Amniotic stem cell (primary cell): ENCODE data around the gene CYP4F3.
"Not testable (repeated sequence)": the region's sequence is repeated elsewhere in the genome, so short reads cannot be mapped to it uniquely, and the experiment has no call there.

Experiments used
- DNase-seq: peaks from one replicate; lab custom pipeline; 2025; lab: John Stamatoyannopoulos, UW

The CYP4F3 gene

GRCh38 chr19:15629003-15629880, 11.5 kb upstream of the CYP4F3 start:
- DNase-seq, result no peak

GRCh38 chr19:15631817-15632216, 8.9 kb upstream of the CYP4F3 start:
- DNase-seq, result no peak

GRCh38 chr19:15633082-15633835, 7.4 kb upstream of the CYP4F3 start:
- DNase-seq, result no peak

DNA sequence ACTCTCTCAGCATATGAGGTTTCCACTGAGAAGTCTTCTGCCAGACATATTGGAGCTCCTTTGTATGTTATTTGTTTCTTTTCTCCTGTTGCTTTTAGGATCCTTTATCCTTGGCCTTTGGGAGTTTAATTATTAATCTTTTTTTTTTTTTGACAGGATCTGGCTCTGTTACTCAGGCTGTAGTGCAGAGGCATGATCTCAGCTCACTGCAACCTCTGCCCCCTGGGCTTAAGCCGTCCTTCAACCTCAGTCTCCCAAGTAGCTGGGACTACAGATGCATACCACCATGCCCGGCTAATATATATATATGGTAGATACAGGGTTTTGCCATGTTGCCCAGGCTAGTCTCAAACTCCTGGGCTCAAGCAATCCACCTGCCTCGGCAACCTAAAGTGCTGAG, 6.6 kb upstream of the CYP4F3 start:
- no peak for DNase-seq

- no peak for DNase-seq
These were observed 5.5 kb upstream of the CYP4F3 start for GRCh38 chr19:15635016-15635805.

DNA sequence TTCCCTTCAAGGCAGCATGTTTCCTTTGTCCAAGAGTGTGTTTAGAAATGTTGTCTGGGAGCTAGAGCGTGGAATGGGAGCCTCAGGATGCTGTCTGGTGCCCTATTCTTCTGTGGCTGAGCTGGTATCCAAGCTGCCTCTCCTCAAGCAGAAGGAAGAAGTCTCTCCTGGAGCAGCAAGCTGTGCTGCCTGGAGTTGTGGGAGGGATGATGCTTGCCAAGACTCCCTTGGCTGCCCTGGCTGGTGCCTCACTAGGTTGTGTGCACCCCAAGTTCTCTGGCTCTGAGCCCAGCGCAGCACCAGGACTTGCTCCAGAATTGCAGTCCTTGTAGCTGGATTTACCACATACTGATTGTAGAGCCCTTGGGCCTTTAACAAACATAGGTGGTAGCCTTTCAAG, 4.7 kb upstream of the CYP4F3 start:
- no peak for DNase-seq

GRCh38 chr19:15639596-15639995, 1.1 kb upstream of the CYP4F3 start:
- no peak for DNase-seq

GRCh38 chr19:15640904-15641597, 354 bp downstream of the CYP4F3 start:
- no peak for DNase-seq

DNA sequence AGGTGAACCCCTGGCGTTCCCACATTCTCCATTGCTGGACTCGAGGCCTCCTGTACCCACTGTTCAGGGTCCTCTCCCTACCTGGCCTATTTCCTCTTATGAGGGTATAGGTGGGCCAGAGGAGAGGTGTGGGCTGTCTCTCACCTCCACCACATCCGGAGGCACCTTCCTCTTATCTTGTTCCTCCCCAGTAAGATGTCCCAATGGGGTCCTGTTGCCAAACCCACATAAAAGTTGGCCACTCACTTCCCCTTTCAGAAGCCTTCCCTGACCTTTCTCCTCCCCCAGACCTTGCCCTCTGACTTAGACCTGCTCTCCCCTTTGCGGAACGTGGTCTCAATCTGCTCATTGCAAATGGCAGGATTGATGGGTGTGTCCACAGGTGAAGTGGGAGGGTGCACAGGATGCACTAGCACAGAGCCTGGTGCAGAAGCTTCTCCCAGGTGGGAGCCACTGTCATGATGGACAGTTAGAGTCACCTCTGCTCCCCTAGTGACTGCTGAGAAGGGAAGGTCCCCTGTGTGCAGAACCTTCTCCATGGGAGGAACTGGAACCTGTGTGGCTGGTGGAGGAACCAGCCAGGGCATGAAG, 1.3 kb downstream of the CYP4F3 start:
- DNase-seq, result no peak

DNA sequence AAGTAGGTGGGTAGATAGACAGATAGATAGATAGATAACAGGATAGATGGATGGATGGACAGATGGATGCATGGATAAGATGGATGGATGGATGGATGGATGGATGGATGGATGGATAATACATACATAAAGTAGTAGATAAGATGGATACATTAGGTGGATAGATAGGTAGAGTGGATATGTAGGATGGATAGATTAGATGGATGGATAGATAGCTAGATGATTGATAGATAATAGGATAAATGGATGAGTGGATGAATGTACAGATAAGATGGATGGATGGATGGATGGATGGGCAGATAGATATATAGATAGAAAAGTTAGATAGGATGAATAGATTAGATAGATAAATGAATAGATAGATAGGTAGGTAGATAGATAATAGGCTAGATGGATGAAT, 2.1 kb downstream of the CYP4F3 start:
- DNase-seq, result no peak

- no peak for DNase-seq
These were observed 2.7 kb downstream of the CYP4F3 start for GRCh38 chr19:15643387-15643786.

DNA sequence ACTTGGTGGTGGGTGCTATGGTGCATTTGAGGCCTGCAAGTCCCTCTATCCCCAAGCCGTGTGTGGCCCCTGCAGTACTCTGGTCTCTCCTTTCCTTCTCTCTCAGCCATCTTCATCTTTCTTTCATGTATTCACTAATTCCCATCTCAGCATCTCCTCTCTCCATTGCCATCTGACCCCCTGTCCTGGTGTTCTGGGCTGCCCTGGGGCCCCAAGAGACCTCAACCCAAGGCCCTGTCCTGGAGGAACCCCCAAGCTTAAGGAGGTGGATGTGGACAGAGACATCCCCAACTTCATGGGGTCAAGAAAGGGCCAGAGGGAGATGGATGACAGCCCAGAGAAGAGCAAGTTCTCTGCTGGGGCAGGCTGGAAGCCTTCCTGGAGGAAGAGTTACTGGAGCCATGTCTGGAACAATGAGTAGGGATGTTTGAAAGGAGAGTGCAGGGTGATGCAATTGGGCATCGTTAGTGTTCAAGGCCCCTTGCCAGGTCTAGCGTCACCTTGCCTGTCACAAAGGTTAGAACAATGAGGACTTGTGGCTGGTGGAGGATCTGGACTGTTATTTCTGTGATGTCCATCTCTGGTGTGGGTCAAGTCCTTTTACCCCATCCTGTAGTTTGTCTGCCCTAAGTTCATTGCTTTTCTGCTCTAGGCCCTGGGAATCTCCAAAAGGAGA, 3.5 kb downstream of the CYP4F3 start:
- DNase-seq, result no peak

DNA sequence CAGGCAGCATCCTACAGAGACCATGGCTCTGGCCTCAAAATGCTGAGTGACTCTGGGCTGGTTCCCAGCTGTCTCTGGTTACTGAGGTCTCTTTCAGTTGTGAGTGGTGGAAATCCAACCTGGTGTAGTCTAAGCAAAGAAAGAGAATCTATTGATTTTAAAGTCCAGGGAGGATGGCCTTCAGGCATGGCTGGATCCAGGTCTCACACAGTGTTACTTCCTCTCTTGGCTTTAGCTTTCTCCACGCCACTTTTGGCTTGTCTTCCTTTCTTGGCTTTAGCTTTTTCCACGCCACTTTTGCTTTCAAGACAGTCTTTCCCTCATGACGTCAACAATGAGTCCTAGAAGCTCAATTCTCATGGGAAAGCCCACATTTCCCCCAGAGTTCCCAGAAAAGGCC, 4.1 kb downstream of the CYP4F3 start:
- DNase-seq, result no peak

DNA sequence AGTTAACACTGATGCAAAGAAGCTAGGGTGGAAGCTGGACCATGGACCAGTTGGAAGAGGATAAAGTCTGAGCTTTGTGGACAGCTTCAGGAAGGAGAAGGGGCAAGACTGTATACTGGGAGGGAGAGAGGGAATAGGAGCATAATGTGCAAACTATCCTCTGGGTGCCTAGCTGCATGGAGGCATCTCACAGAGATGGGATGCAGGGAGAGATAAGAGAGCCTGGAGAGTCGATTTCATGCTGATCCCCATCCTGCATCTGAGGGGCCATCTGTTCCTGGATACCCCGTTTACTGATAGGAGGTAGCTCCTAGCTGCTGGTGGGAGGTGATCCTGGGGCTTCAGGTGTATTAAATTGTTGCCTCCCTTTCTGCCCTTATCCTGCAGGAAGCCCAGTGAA, 8.8 kb downstream of the CYP4F3 start:
- no peak for DNase-seq

GRCh38 chr19:15650123-15650522, 9.4 kb downstream of the CYP4F3 start:
- not testable (repeated sequence) for DNase-seq

GRCh38 chr19:15651791-15652190, 11.1 kb downstream of the CYP4F3 start:
- DNase-seq, result no peak

DNA sequence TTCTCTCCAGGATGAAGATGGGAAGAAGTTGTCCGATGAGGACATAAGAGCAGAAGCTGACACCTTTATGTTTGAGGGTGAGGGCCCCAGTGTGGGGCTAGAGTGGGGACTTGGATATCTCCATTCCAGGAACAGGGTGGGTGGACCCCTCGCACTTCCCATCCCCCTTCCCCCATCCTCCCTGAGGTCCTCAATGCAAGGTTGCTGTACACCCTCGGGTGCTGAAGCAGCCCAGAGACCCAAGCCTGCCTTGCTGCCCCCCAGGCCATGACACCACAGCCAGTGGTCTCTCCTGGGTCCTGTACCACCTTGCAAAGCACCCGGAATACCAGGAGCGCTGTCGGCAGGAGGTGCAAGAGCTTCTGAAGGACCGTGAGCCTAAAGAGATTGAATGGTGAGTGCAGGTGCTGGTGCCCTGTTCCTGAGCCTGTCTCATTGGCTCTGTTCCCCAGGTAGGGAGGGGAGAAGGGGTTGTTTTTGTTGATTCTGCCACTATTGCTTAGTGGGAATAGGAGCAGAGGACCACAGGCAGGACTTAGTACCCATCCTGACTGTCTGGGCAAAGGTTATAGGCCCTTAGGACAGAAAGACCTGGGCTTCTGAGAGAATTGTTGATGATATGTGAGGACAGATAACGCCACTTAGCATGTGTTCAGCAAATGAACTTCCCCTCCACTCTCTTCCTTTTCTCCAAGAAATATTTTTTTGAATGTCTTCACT, 12.0 kb downstream of the CYP4F3 start:
- DNase-seq, result no peak

DNA sequence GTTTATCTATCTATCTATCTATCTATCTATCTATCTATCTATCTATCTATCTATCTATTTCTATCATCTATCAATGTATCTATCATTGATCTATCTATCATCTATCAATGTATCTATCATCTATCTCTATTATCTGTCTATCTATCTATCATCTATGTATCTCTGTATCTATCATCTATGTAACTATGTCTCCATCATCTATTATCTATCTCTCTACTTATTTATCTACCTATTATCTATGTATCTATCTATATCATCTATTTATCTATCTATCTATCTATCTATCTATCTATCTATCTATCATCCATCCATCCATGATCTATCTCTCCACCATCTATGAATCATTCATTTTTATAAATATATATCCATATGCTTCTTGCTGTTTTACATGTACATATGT, 15.8 kb downstream of the CYP4F3 start:
- DNase-seq, result no peak

DNA sequence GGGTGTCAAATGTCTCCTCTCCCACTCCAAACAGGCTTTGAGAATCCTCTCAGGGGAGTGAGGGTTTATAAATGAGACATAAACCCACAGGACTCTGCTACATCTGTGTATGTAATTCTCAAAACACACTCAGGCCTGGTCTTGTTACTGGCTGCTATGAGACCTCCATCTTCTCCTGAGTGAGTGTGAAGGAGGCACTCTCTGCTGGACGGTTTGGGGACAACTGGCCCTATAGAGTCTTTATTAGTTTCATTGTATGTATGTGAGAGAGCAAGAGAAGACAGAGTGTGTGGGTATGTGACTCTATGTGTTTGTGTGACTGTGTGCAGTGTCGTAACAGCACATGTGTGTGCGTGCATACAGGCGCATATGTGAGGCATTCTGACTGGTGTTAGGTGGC, 22.6 kb downstream of the CYP4F3 start:
- no peak for DNase-seq

DNA sequence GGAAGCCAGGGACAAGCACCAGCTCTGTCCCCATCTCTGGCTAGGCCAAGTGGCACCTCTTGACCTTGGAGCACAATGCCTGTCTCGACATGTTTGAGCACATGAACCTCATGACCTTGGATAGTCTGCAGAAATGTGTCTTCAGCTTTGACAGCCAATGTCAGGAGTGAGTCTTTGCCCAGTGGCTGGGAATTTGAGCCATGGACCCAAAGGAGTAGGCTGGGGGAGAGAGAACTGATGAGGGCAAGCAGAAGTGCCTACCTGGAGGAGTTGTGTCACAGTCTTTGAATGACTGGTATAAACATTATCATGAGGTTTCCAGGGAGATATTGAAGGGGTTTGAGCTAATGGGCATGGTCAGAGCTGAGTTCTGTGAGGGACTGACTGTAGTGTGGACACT, 25.5 kb downstream of the CYP4F3 start:
- DNase-seq, result no peak
